WTC11 (cell line): ENCODE measurements around the gene CASP3.

Source experiments
- NR3C1 ChIP-seq: sonication (generic); formaldehyde crosslinking; conservative IDR thresholded peaks from 2 replicates; pipeline ENCODE4 v1.8.1; 2023; ENCODE audit warnings: low read depth, mild to moderate bottlenecking, missing genetic modification reagents
- TF ChIP-seq, protein P1 (sequence below): sonication (generic); formaldehyde crosslinking; IDR thresholded peaks from 2 replicates; pipeline ENCODE4 v1.8.1; 2023; ENCODE audit warnings: mild to moderate bottlenecking, missing genetic modification reagents, moderate library complexity

- no peak for TF ChIP-seq NR3C1 (CRISPR knock-in tag)
- TF ChIP-seq, protein P1, sequence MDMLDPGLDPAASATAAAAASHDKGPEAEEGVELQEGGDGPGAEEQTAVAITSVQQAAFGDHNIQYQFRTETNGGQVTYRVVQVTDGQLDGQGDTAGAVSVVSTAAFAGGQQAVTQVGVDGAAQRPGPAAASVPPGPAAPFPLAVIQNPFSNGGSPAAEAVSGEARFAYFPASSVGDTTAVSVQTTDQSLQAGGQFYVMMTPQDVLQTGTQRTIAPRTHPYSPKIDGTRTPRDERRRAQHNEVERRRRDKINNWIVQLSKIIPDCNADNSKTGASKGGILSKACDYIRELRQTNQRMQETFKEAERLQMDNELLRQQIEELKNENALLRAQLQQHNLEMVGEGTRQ: no peak
Observed at GRCh38 chr4:184614509-184614908, 34.7 kb downstream of the CASP3 start.
